Psoas muscle (tissue), 8 donors: ENCODE results near the gene LGALS8. TPM values are rescaled to one million over a fixed set of nuclear protein-coding genes. Genes with fewer than 3 reads are reported as not detected.

Experiments used
- ATAC-seq, 4 donors: fragments of 200-7000 bp; cut with Tn5 transposase; one replicate each; pipeline ENCODE4 v1.9.1; 2020; ENCODE audit warnings: moderate library complexity in 3 of 4, mild to moderate bottlenecking in 2 of 4
- DNase-seq, 2 donors: peaks; one replicate each; pipeline ENCODE4 v3.0.0-alpha.2; 2020
- H3K27ac ChIP-seq: fragments of 200-600 bp; one replicate; pipeline ENCODE4 v1.8.0; 2022
- H3K27me3 ChIP-seq, 3 donors: fragments of 200-600 bp in 1 of 3; one replicate each; pipeline versions ENCODE4 v1.6.1 to v1.8.0; 2013 to 2022; ENCODE audit warnings: low read length in 2 of 3, mild to moderate bottlenecking in 2 of 3, moderate library complexity in 1 of 3; ENCODE audit not compliant: insufficient read depth in 3 of 3
- H3K36me3 ChIP-seq, 2 donors: fragments of 200-600 bp in 1 of 2; one replicate each; pipeline versions ENCODE4 v1.6.1 to v1.8.0; 2013 to 2022; ENCODE audit warnings: low read depth in 1 of 2, mild to moderate bottlenecking in 1 of 2, moderate library complexity in 1 of 2; ENCODE audit not compliant: insufficient read depth in 1 of 2
- H3K4me1 ChIP-seq: fragments of 200-600 bp; one replicate; pipeline ENCODE4 v1.8.0; 2022
- H3K4me3 ChIP-seq: fragments of 200-600 bp; one replicate; pipeline ENCODE4 v1.8.0; 2022; ENCODE audit warnings: mild to moderate bottlenecking
- H3K9me3 ChIP-seq: fragments of 200-600 bp; one replicate; pipeline ENCODE4 v1.8.0; 2022
- CTCF ChIP-seq: fragments of 200-600 bp; IDR thresholded peaks from one replicate; pipeline ENCODE4 v1.8.0; 2022; ENCODE audit warnings: antibody characterized with exemption
- WGBS, 3 donors: extraction: QIAGEN DNeasy Blood & Tissue Kit; methylation state at CpG; one replicate each; pipeline versions ENCODE4 v1.1.6 to v1.1.7; 2013; 5-methylcytosine and 5-hydroxymethylcytosine counted together
- intact Hi-C, 2 donors: fragments of 100-400 bp; cut with DNase I; formaldehyde crosslinking; loops; one replicate each; pipeline versions ENCODE4 v1.11.0 to v1.14.2; 2022
- polyA plus RNA-seq, 3 donors: library from polyadenylated mRNA; stranded (reverse); fragments of 200-250 nt; gene quantifications; one replicate each; pipeline ENCODE4 v1.2.3, GENCODE V29; 2013
- total RNA-seq, 4 donors: library from RNA; stranded (reverse); fragmentation: NEBNext Ultra II Directional in 2 of 4; extraction: Animal tissue kit (Norgen Biotek cat#: 25700) in 2 of 4; gene quantifications; one replicate each; pipeline versions ENCODE4 v1.2.1 to v1.2.4, GENCODE V29; 2021 to 2023
- donor health status: healthy with polysubstance abuse.
- donor health status: DM: no; HTN: no; CAD: no; lungs with moderate emphysema.
- donor health status: Bipolar disorder and iron deficiency.
- donor health status: healthy.
- donor health status: DM: yes; HTN: yes; CAD: no.
- donor health status: DM: no; HTN: no; CAD: no.
- donor health status: DM: no; HTN: no; CAD: no.
- donor health status: DM: yes; HTN: yes; CAD: no.

LGALS8 gene
- total and polyA plus RNA-seq, 7 donors: 10.1 to 17.8 (median 12.8) TPM

GRCh38 chr1:236581528-236581927 is 57.7 kb downstream of the LGALS8 start:
- 86 to 95% (median 92%) methylated on average over 2 of the region's 2 CpGs for WGBS, 3 donors
- peaks cover 7 to 99% of the 10 kb centered on the region in 2 donors for H3K36me3 ChIP-seq
- intact Hi-C loops: no loop called here
- H3K27ac ChIP-seq: no peak overlapping the region
- no peaks in the 10 kb centered on the region for H3K4me1 ChIP-seq
- no peaks in the 10 kb centered on the region for H3K9me3 ChIP-seq
- no peak for ATAC-seq
- H3K4me3 ChIP-seq: no peak overlapping the region
- H3K27me3 ChIP-seq: no peaks in the 10 kb centered on the region
- DNase-seq: no peak
- no peak for TF ChIP-seq CTCF

- Histone ChIP-seq H3K36me3 (peaks cover 0 to 100% of the 10 kb centered on the region in 2 donors), H3K27me3 (no peaks in the 10 kb centered on the region), H3K4me3 (no peak overlapping the region), H3K4me1 (no peaks in the 10 kb centered on the region), H3K9me3 (no peaks in the 10 kb centered on the region), H3K27ac (no peak overlapping the region)
- DNase-seq: no peak
- intact Hi-C loops: no loop called here
- WGBS, 3 donors: 84 to 90% (median 87%) methylated on average over 4 of the region's 4 CpGs
- no peak for TF ChIP-seq CTCF
- no peak for ATAC-seq
Observed at GRCh38 chr1:236589531-236589930, 65.7 kb downstream of the LGALS8 start.

GRCh38 chr1:236590553-236591150 is 66.9 kb downstream of the LGALS8 start:
- H3K4me3 ChIP-seq: no peak overlapping the region
- 92 to 96% (median 93%) methylated on average over 2 of the region's 2 CpGs for WGBS, 3 donors
- H3K27me3 ChIP-seq: no peaks in the 10 kb centered on the region
- H3K27ac ChIP-seq: no peak overlapping the region
- no peak for ATAC-seq
- DNase-seq: no peak
- intact Hi-C loops: loop anchor here (5.0 kb wide), 1 partner anchor 38 kb away; no protein-coding TSS in a partner anchor
- no peaks in the 10 kb centered on the region for H3K4me1 ChIP-seq
- no peaks in the 10 kb centered on the region for H3K9me3 ChIP-seq
- TF ChIP-seq CTCF: no peak
- H3K36me3 ChIP-seq: peaks cover 0 to 100% of the 10 kb centered on the region in 2 donors

- Histone ChIP-seq H3K4me3 (no peak overlapping the region), H3K27me3 (no peaks in the 10 kb centered on the region), H3K36me3 (peaks cover 2 to 55% of the 10 kb centered on the region in 2 donors), H3K4me1 (peaks cover 14% of the 10 kb centered on the region), H3K9me3 (no peaks in the 10 kb centered on the region), H3K27ac (no peak overlapping the region)
- DNase-seq (no peak), ATAC-seq (no peak)
- intact Hi-C loops: loop anchor here (5.0 to 10.0 kb wide), 3 partner anchors 123 to 193 kb away; partner anchors contain the start of gene MTR (in 1 of the 2)
- TF ChIP-seq CTCF: no peak
Observed at GRCh38 chr1:236602171-236602570, 78.4 kb downstream of the LGALS8 start.

Other genes starting within 250 kb of the LGALS8 start
- 1 to 10 TPM; 2.6 to 6.0 (median 2.6) TPM for gene ERO1B, start 242.0 kb upstream of the LGALS8 start, total RNA-seq
- gene ERO1B, start 242.0 kb upstream of the LGALS8 start, polyA plus RNA-seq: 1 to 10 TPM; 1.3 to 2.8 (median 2.2) TPM
- gene EDARADD, start 129.7 kb upstream of the LGALS8 start, total RNA-seq: under 1 TPM in 1 of 4 donors, not detected in 3; 0.25 TPM
- under 1 TPM in 1 of 3 donors, not detected in 2; 0.05 TPM for gene EDARADD, start 129.7 kb upstream of the LGALS8 start, polyA plus RNA-seq
- gene HEATR1, start 80.5 kb downstream of the LGALS8 start, total RNA-seq: 10 to 100 TPM; 11.2 to 23.9 (median 17.4) TPM
- gene HEATR1, start 80.5 kb downstream of the LGALS8 start, polyA plus RNA-seq: 10 to 100 TPM in 1 of 3 donors, 1 to 10 TPM in 2; 4.5 to 14.2 (median 9.6) TPM
- gene ACTN2, start 162.5 kb downstream of the LGALS8 start, total RNA-seq: 1,000 to 10,000 TPM; 2,645 to 4,645 (median 3,147) TPM
- gene ACTN2, start 162.5 kb downstream of the LGALS8 start, polyA plus RNA-seq: 1,000 to 10,000 TPM in 1 of 3 donors, 100 to 1,000 TPM in 2; 792 to 1,560 (median 952) TPM